SU-DHL-6 (cell line): ENCODE results near the gene MRO.
"Not testable (repeated sequence)": the region's sequence is repeated elsewhere in the genome, so short reads cannot be mapped to it uniquely, and the experiment has no call there.

Source experiments
- H2AFZ ChIP-seq: fragments of 200-600 bp; sonication (generic); 2 replicates; pipeline ENCODE4 v1.6.1; 2014; ENCODE audit warnings: low read depth, mild to moderate bottlenecking, moderate library complexity, mixed read lengths, antibody characterized with exemption, low read length; ENCODE audit not compliant: severe bottlenecking
- H3F3A ChIP-seq: fragments of 200-600 bp; shearing (Covaris generic); 2 replicates; pipeline ENCODE4 v1.6.0; 2016; ENCODE audit warnings: antibody characterized with exemption, mild to moderate bottlenecking; ENCODE audit not compliant: insufficient read depth
- H3K27ac ChIP-seq: fragments of 200-600 bp; sonication (generic); 2 replicates; pipeline ENCODE4 v1.5.1; 2016; ENCODE audit warnings: low read depth, mild to moderate bottlenecking, low read length, moderate library complexity, mixed read lengths
- H3K27me3 ChIP-seq: fragments of 200-600 bp; sonication (generic), shearing (Covaris generic); 2 replicates; pipeline ENCODE4 v1.6.0; 2014; ENCODE audit warnings: mild to moderate bottlenecking, low read length
- H3K36me3 ChIP-seq: fragments of 200-600 bp; sonication (generic); 2 replicates; pipeline ENCODE4 v1.6.1; 2014; ENCODE audit warnings: mild to moderate bottlenecking, low read length, mixed read lengths
- H3K4me2 ChIP-seq: fragments of 300-600, 200-600 bp; shearing (Covaris generic), sonication (generic); 2 replicates; pipeline ENCODE4 v1.6.0; 2014; ENCODE audit warnings: low read length, low read depth, mild to moderate bottlenecking; ENCODE audit not compliant: poor library complexity, severe bottlenecking
- H3K4me3 ChIP-seq: fragments of 200-600 bp; sonication (generic); 2 replicates; pipeline ENCODE4 v1.5.1; 2014; ENCODE audit warnings: antibody characterized with exemption, low read length, mild to moderate bottlenecking, mixed read lengths; ENCODE audit not compliant: insufficient read depth, poor library complexity, severe bottlenecking
- H3K79me2 ChIP-seq: fragments of 200-600 bp; sonication (generic); 2 replicates; pipeline ENCODE4 v1.6.1; 2014; ENCODE audit warnings: mild to moderate bottlenecking, low read length, moderate library complexity; ENCODE audit not compliant: insufficient read depth
- H3K9ac ChIP-seq: fragments of 200-600 bp; sonication (generic); 2 replicates; pipeline ENCODE4 v1.7.0; 2014; ENCODE audit warnings: mild to moderate bottlenecking, low read length
- H3K9me2 ChIP-seq: fragments of 200-600 bp; sonication (generic); replicated peaks from 2 replicates; pipeline ENCODE4 v1.6.1; 2014; ENCODE audit warnings: low read length; ENCODE audit not compliant: insufficient read depth
- H3K9me3 ChIP-seq: fragments of 200-600 bp; sonication (generic); 2 replicates; pipeline ENCODE4 v1.6.1; 2014; ENCODE audit warnings: low read length, mixed read lengths; ENCODE audit not compliant: insufficient read depth
- H4K20me1 ChIP-seq: fragments of 200-600 bp; sonication (generic); 2 replicates; pipeline ENCODE4 v1.6.1; 2014; ENCODE audit warnings: low read depth, mild to moderate bottlenecking, antibody characterized with exemption, low read length, moderate library complexity, mixed read lengths
- CTCF ChIP-seq: fragments of 200-600 bp; sonication (generic); IDR thresholded peaks from one replicate; pipeline ENCODE4 v1.5.1; 2017; ENCODE audit warnings: antibody characterized with exemption, mild to moderate bottlenecking, low read length, moderate library complexity; ENCODE audit not compliant: insufficient read depth, poor library complexity, severe bottlenecking
- EZH2phosphoT487 ChIP-seq: fragments of 200-600 bp; sonication (generic), shearing (Covaris generic); conservative IDR thresholded peaks from 2 replicates; pipeline ENCODE4 v1.6.1; 2018; ENCODE audit warnings: mild to moderate bottlenecking, antibody characterized with exemption, low read length, moderate library complexity, mixed read lengths

The MRO gene

DNA sequence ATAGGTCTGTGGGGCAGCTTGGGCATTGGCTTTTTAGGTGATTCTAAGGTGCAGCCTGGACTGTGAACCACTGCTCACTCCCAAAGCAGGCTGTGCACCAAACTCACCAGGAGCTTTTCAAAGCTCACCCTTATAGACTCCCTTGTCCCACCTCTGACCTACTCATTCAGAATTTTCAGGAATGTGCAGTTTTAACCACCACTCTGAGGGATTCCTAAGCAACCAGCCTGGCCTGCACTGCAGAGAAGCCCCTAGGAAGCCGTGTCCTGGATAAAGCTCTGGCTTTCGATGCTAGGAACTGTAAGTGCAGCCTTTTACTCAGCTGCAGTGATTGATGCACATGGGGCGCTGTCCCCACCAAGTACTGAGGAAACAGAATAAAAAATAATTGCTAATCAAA lies 33.0 kb downstream of the MRO start:
- Histone ChIP-seq H2AFZ (no peak overlapping the region), H3K4me2 (no peak overlapping the region), H3F3A (no peaks in the 10 kb centered on the region), H3K9me2 (no peaks in the 10 kb centered on the region), H3K9ac (no peak overlapping the region), H3K9me3 (no peaks in the 10 kb centered on the region), H3K4me3 (no peak overlapping the region), H3K27me3 (no peaks in the 10 kb centered on the region), H4K20me1 (no peaks in the 10 kb centered on the region), H3K79me2 (no peaks in the 10 kb centered on the region), H3K27ac (no peak overlapping the region), H3K36me3 (no peaks in the 10 kb centered on the region)
- TF ChIP-seq CTCF (no peak), EZH2phosphoT487 (no peak)

DNA sequence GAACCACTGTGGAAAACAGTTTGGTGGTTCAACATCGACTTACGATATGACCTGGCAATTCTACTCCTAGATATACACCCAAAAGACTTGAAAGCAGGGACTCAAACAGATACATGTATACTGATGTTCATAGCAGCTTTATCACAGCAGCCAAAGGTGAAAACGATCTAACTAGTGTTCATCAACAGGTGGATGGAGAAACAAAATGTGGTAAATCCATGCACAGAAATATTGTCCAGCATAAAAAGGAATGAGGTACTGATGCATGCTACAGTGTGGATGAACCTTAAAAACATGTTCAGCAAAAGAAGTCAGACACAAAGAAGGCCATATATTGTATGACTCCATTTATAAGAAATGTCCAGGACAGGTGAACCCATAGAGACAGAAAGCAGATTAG lies 36.3 kb downstream of the MRO start:
- no peaks in the 10 kb centered on the region for H3K27me3 ChIP-seq
- H3K4me3 ChIP-seq = no peak overlapping the region
- no peaks in the 10 kb centered on the region for H3K36me3 ChIP-seq
- TF ChIP-seq EZH2phosphoT487 = no peak
- no peak for TF ChIP-seq CTCF
- no peak overlapping the region for H3K9ac ChIP-seq
- H3K9me3 ChIP-seq = no peaks in the 10 kb centered on the region
- H3K27ac ChIP-seq = no peak overlapping the region
- no peaks in the 10 kb centered on the region for H4K20me1 ChIP-seq
- no peaks in the 10 kb centered on the region for H3K9me2 ChIP-seq
- H2AFZ ChIP-seq = no peak overlapping the region
- H3K79me2 ChIP-seq = no peaks in the 10 kb centered on the region
- H3F3A ChIP-seq = no peaks in the 10 kb centered on the region
- no peak overlapping the region for H3K4me2 ChIP-seq

GRCh38 chr18:50779021-50779420 lies 40.8 kb downstream of the MRO start:
- H3K4me2 ChIP-seq, H3K27me3 ChIP-seq, H2AFZ ChIP-seq: not testable (repeated sequence)

DNA sequence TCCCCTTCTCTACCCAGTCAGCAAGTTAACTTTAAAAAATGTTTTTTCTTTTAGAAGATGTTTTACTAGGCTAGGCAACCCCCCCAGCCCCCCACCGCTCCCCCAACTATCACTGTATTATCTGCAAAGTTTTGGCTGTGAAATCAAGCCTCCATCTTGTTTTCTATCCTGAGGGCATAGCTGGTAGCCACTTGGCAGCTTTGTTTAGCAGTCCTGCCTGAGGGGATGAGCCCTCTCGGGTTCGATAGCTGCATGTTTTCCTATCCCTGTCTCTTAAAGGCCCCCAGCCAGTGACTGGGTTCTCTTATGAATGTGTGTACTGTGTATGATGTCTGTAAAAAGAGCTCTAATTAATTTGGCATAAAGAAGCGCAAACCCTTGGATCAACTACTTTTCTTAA lies 43.4 kb downstream of the MRO start:
- H2AFZ ChIP-seq = no peak overlapping the region

More at GRCh38 chr18:50779021-50779420, 40.8 kb downstream of the MRO start:
- H3K4me3 ChIP-seq, H3K9me2 ChIP-seq, H3K36me3 ChIP-seq, H4K20me1 ChIP-seq, H3K79me2 ChIP-seq, H3F3A ChIP-seq, H3K9me3 ChIP-seq, H3K27ac ChIP-seq, H3K9ac ChIP-seq: not testable (repeated sequence)

More for the DNA sequence above, 43.4 kb downstream of the MRO start:
- Histone ChIP-seq H3K4me2 (no peak overlapping the region), H3K9me2 (no peaks in the 10 kb centered on the region), H3K27me3 (no peaks in the 10 kb centered on the region), H3K79me2 (no peaks in the 10 kb centered on the region), H3K36me3 (no peaks in the 10 kb centered on the region), H3K9ac (no peak overlapping the region), H3K4me3 (no peak overlapping the region), H3F3A (no peaks in the 10 kb centered on the region), H3K9me3 (no peaks in the 10 kb centered on the region), H3K27ac (no peak overlapping the region), H4K20me1 (no peaks in the 10 kb centered on the region)
- no peak for TF ChIP-seq CTCF
- TF ChIP-seq EZH2phosphoT487 = no peak
